SJSA1 (cell line): ENCODE measurements around the gene ADCYAP1R1. TPM values are rescaled to one million over a fixed set of nuclear protein-coding genes. Genes with fewer than 3 reads are reported as not detected.

Experiments
- DNase-seq, 2 experiments: peaks; one replicate each; pipeline ENCODE4 v3.0.0-alpha.2; 2015 to 2020; ENCODE audit warnings: low spot score in 2 of 2, low read depth in 1 of 2
- H3K27ac ChIP-seq: fragments of 250-450 bp; sonication (Bioruptor Pico); 2 replicates; pipeline ENCODE4 v1.5.1; 2020; ENCODE audit warnings: mild to moderate bottlenecking, moderate library complexity
- H3K27me3 ChIP-seq: fragments of 250-450 bp; sonication (Bioruptor Pico); replicated peaks from 2 replicates; pipeline ENCODE4 v1.5.1; 2020; ENCODE audit warnings: mild to moderate bottlenecking, moderate library complexity
- H3K36me3 ChIP-seq: fragments of 250-450 bp; sonication (Bioruptor Pico); 2 replicates; pipeline ENCODE4 v1.5.1; 2020; ENCODE audit warnings: mild to moderate bottlenecking
- H3K4me1 ChIP-seq: fragments of 250-450 bp; sonication (Bioruptor Pico); replicated peaks from 2 replicates; pipeline ENCODE4 v1.6.1; 2021; ENCODE audit warnings: mild to moderate bottlenecking
- H3K4me3 ChIP-seq: fragments of 250-450 bp; sonication (Bioruptor Pico); 2 replicates; pipeline ENCODE4 v1.5.1; 2020; ENCODE audit warnings: mild to moderate bottlenecking
- H3K9me3 ChIP-seq: fragments of 250-450 bp; sonication (Bioruptor Pico); replicated peaks from 2 replicates; pipeline ENCODE4 v1.5.1; 2020; ENCODE audit warnings: mild to moderate bottlenecking
- total RNA-seq: library from RNA; depleted of rRNA; stranded (reverse); fragments of >200 nt; shearing (Covaris generic); gene quantifications from 2 replicates; pipeline ENCODE4 v1.2.3, GENCODE V29; 2014; rRNA removed

ADCYAP1R1 gene
- total RNA-seq = not detected in 2 replicates

- no peaks in the 10 kb centered on the region for H3K9me3 ChIP-seq
- no peaks in the 10 kb centered on the region for H3K36me3 ChIP-seq
- no peak for DNase-seq
- no peak within 1 kb of the TSS for H3K27ac ChIP-seq
- H3K4me1 ChIP-seq = no peaks in the 10 kb centered on the region
- peaks cover 40% of the 10 kb centered on the region for H3K27me3 ChIP-seq
- H3K4me3 ChIP-seq = no peak within 1 kb of the TSS
Measured at GRCh38 chr7:31051598-31052486, at the start of gene ADCYAP1R1. ADCYAP1R1 (plus strand) TSS chr7:31052308; CDS start chr7:31063265, 10,957 bp downstream.

- Histone ChIP-seq H3K9me3 (no peaks in the 10 kb centered on the region), H3K4me1 (no peaks in the 10 kb centered on the region), H3K36me3 (no peaks in the 10 kb centered on the region), H3K27ac (no peak overlapping the region), H3K4me3 (no peak overlapping the region), H3K27me3 (peaks cover 8% of the 10 kb centered on the region)
- no peak for DNase-seq
Measured at GRCh38 chr7:31003097-31003496, 49.0 kb upstream of the ADCYAP1R1 start.

GRCh38 chr7:31003721-31004120, 48.4 kb upstream of the ADCYAP1R1 start:
- no peak overlapping the region for H3K27ac ChIP-seq
- no peaks in the 10 kb centered on the region for H3K9me3 ChIP-seq
- H3K27me3 ChIP-seq = peaks cover 13% of the 10 kb centered on the region
- no peak overlapping the region for H3K4me3 ChIP-seq
- no peak for DNase-seq
- no peaks in the 10 kb centered on the region for H3K36me3 ChIP-seq
- no peaks in the 10 kb centered on the region for H3K4me1 ChIP-seq

GRCh38 chr7:31004393-31004792, 47.7 kb upstream of the ADCYAP1R1 start:
- no peaks in the 10 kb centered on the region for H3K4me1 ChIP-seq

GRCh38 chr7:31006857-31007256, 45.3 kb upstream of the ADCYAP1R1 start:
- Histone ChIP-seq H3K9me3 (no peaks in the 10 kb centered on the region), H3K36me3 (no peaks in the 10 kb centered on the region), H3K27ac (no peak overlapping the region), H3K4me3 (no peak overlapping the region), H3K4me1 (no peaks in the 10 kb centered on the region), H3K27me3 (peaks cover 20% of the 10 kb centered on the region)
- no peak for DNase-seq

More at GRCh38 chr7:31004393-31004792, 47.7 kb upstream of the ADCYAP1R1 start:
- no peak overlapping the region for H3K4me3 ChIP-seq
- H3K27ac ChIP-seq = no peak overlapping the region
- no peak for DNase-seq
- no peaks in the 10 kb centered on the region for H3K36me3 ChIP-seq
- no peaks in the 10 kb centered on the region for H3K9me3 ChIP-seq
- peaks cover 17% of the 10 kb centered on the region for H3K27me3 ChIP-seq

- no peak overlapping the region for H3K27ac ChIP-seq
- peaks cover 20% of the 10 kb centered on the region for H3K27me3 ChIP-seq
Measured at GRCh38 chr7:31007634-31008033, 44.5 kb upstream of the ADCYAP1R1 start.

GRCh38 chr7:31014826-31015225, 37.3 kb upstream of the ADCYAP1R1 start:
- no peak overlapping the region for H3K27ac ChIP-seq
- no peak overlapping the region for H3K4me3 ChIP-seq
- no peak for DNase-seq
- H3K4me1 ChIP-seq = no peaks in the 10 kb centered on the region
- no peaks in the 10 kb centered on the region for H3K9me3 ChIP-seq
- 0 out of 2 replicates have a peak, but pooled peaks cover 3% of the 10 kb centered on the region for H3K27me3 ChIP-seq
- H3K36me3 ChIP-seq = no peaks in the 10 kb centered on the region

More at GRCh38 chr7:31007634-31008033, 44.5 kb upstream of the ADCYAP1R1 start:
- no peak overlapping the region for H3K4me3 ChIP-seq
- no peaks in the 10 kb centered on the region for H3K9me3 ChIP-seq
- H3K4me1 ChIP-seq = no peaks in the 10 kb centered on the region
- H3K36me3 ChIP-seq = no peaks in the 10 kb centered on the region
- DNase-seq = no peak

GRCh38 chr7:31017032-31017675, 35.0 kb upstream of the ADCYAP1R1 start:
- H3K4me3 ChIP-seq = no peak overlapping the region
- H3K36me3 ChIP-seq = no peaks in the 10 kb centered on the region
- H3K27me3 ChIP-seq = no peaks in the 10 kb centered on the region
- H3K9me3 ChIP-seq = no peaks in the 10 kb centered on the region
- H3K27ac ChIP-seq = no peak overlapping the region
- DNase-seq = no peak
- no peaks in the 10 kb centered on the region for H3K4me1 ChIP-seq

- Histone ChIP-seq H3K9me3 (no peaks in the 10 kb centered on the region), H3K27ac (no peak overlapping the region), H3K4me3 (no peak overlapping the region), H3K27me3 (no peaks in the 10 kb centered on the region), H3K4me1 (no peaks in the 10 kb centered on the region), H3K36me3 (no peaks in the 10 kb centered on the region)
- DNase-seq = no peak
Measured at GRCh38 chr7:31017721-31018120, 34.4 kb upstream of the ADCYAP1R1 start.

GRCh38 chr7:31019509-31019908, 32.6 kb upstream of the ADCYAP1R1 start:
- H3K4me1 ChIP-seq = no peaks in the 10 kb centered on the region
- no peaks in the 10 kb centered on the region for H3K27me3 ChIP-seq
- H3K36me3 ChIP-seq = no peaks in the 10 kb centered on the region
- no peak overlapping the region for H3K4me3 ChIP-seq
- no peak overlapping the region for H3K27ac ChIP-seq
- no peak for DNase-seq
- H3K9me3 ChIP-seq = no peaks in the 10 kb centered on the region

- Histone ChIP-seq H3K4me3 (no peak overlapping the region), H3K36me3 (no peaks in the 10 kb centered on the region), H3K27ac (no peak overlapping the region), H3K27me3 (no peaks in the 10 kb centered on the region), H3K9me3 (no peaks in the 10 kb centered on the region), H3K4me1 (no peaks in the 10 kb centered on the region)
- no peak for DNase-seq
Measured at GRCh38 chr7:31020161-31020560, 31.9 kb upstream of the ADCYAP1R1 start.

- Histone ChIP-seq H3K27me3 (no peaks in the 10 kb centered on the region), H3K9me3 (no peaks in the 10 kb centered on the region), H3K27ac (no peak overlapping the region), H3K36me3 (no peaks in the 10 kb centered on the region), H3K4me3 (no peak overlapping the region), H3K4me1 (no peaks in the 10 kb centered on the region)
- no peak for DNase-seq
Measured at GRCh38 chr7:31020652-31021051, 31.5 kb upstream of the ADCYAP1R1 start.

- Histone ChIP-seq H3K4me3 (no peak overlapping the region), H3K4me1 (no peaks in the 10 kb centered on the region), H3K9me3 (no peaks in the 10 kb centered on the region), H3K27me3 (no peaks in the 10 kb centered on the region), H3K27ac (no peak overlapping the region), H3K36me3 (no peaks in the 10 kb centered on the region)
- DNase-seq = no peak
Measured at GRCh38 chr7:31022117-31022516, 30.0 kb upstream of the ADCYAP1R1 start.

GRCh38 chr7:31022726-31023125, 29.4 kb upstream of the ADCYAP1R1 start:
- Histone ChIP-seq H3K4me1 (no peaks in the 10 kb centered on the region), H3K27me3 (no peaks in the 10 kb centered on the region), H3K27ac (no peak overlapping the region), H3K4me3 (no peak overlapping the region), H3K9me3 (no peaks in the 10 kb centered on the region), H3K36me3 (no peaks in the 10 kb centered on the region)
- DNase-seq = no peak
